ENCODE data around the gene PRICKLE2. TPM values are rescaled to one million over a fixed set of nuclear protein-coding genes. Genes with fewer than 3 reads are reported as not detected.

Gene PRICKLE2
- total RNA-seq, 1 donor from 2014 or later: 37.2 TPM

DNA sequence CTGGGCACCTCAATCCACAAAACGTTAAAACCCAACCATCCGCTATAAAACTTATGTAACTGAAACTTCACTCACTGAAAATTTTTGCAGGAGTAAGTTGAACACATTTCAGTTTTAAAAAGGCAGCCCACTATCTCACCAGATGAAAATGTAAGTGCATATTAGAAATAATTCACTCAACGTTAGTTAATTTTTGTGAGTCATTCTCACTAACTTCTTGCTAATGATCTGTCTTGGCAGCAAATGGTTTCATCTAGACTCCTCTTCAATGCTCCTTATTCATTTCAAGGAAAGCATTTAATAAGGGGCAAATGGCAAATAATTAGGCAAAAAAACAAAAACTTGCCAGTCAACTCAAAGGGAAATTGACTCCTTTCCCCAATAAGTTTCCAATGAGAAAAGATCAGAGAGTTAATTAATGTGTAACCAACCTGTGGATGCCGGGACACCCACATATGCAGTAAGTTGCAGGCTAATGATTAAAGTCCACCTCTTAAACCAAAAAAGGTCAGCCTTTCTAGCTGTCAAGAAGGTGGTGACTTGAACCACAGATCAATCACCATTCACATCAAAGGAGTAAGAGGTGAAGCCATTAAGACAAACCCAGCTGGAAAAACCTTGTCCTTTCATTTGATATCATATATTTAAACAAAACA is 22.9 kb upstream of the PRICKLE2 start:
- DNase-seq (no peak), ATAC-seq (no peak)
- peaks cover 4% of the 10 kb centered on the region for H3K4me1 ChIP-seq
- intact Hi-C loops (cut with DNase I): no loop called here
- no peaks in the 10 kb centered on the region for H3K27me3 ChIP-seq
- no peak overlapping the region for H3K27ac ChIP-seq
- no peak for TF ChIP-seq CTCF (IDR thresholded peaks at IDR 0.05)
- H3K36me3 ChIP-seq: no peaks in the 10 kb centered on the region
- no peaks in the 10 kb centered on the region for H3K9me3 ChIP-seq
- H3K4me3 ChIP-seq: no peak overlapping the region

GRCh38 chr3:64244011-64244942 is 19.0 kb upstream of the PRICKLE2 start:
- ATAC-seq (no peak), DNase-seq (no peak)
- H3K27me3 ChIP-seq: no peaks in the 10 kb centered on the region
- H3K4me1 ChIP-seq: peaks cover 11% of the 10 kb centered on the region
- intact Hi-C loops (cut with DNase I): no loop called here
- TF ChIP-seq CTCF (IDR thresholded peaks at IDR 0.05): no peak
- H3K9me3 ChIP-seq: no peaks in the 10 kb centered on the region
- no peaks in the 10 kb centered on the region for H3K36me3 ChIP-seq
- H3K4me3 ChIP-seq: no peak overlapping the region
- H3K27ac ChIP-seq: no peak overlapping the region

DNA sequence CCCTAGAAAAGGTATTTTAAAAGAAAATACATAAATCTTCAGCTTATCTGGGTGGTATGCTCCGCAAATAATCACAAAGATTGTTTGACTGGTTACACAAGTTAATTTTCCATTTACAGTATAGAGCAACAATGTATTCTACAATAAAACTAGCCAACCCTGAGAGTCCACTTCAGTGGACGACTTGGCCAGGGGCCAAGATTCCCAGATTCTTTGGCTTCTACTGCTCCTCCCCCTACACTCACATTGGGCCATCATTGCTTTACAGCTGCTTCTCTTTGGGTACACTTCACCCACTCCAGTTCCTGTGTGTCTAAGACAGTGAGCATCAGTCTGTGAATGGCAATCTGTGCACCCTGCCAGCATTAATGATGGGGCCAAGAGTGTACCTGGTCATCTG is 17.2 kb upstream of the PRICKLE2 start:
- Histone ChIP-seq H3K36me3 (no peaks in the 10 kb centered on the region), H3K4me1 (peaks cover 12% of the 10 kb centered on the region), H3K9me3 (no peaks in the 10 kb centered on the region), H3K27me3 (no peaks in the 10 kb centered on the region), H3K27ac (no peak overlapping the region), H3K4me3 (no peak overlapping the region)
- no peak for TF ChIP-seq CTCF (IDR thresholded peaks at IDR 0.05)
- DNase-seq (no peak), ATAC-seq (peak; percentile 59)
- intact Hi-C loops (cut with DNase I): no loop called here

- H3K27me3 ChIP-seq: no peaks in the 10 kb centered on the region
- H3K4me1 ChIP-seq: peaks cover 12% of the 10 kb centered on the region
- no peak overlapping the region for H3K27ac ChIP-seq
- no peak for TF ChIP-seq CTCF (IDR thresholded peaks at IDR 0.05)
- no peak overlapping the region for H3K4me3 ChIP-seq
- DNase-seq: no peak
- intact Hi-C loops (cut with DNase I): no loop called here
- no peaks in the 10 kb centered on the region for H3K36me3 ChIP-seq
- no peaks in the 10 kb centered on the region for H3K9me3 ChIP-seq
- ATAC-seq: no peak
Observed at GRCh38 chr3:64240959-64241358, 15.7 kb upstream of the PRICKLE2 start.

GRCh38 chr3:64240396-64240795 is 15.1 kb upstream of the PRICKLE2 start:
- DNase-seq (no peak), ATAC-seq (no peak)
- Histone ChIP-seq H3K4me3 (no peak overlapping the region), H3K4me1 (peaks cover 12% of the 10 kb centered on the region), H3K27me3 (no peaks in the 10 kb centered on the region), H3K9me3 (no peaks in the 10 kb centered on the region), H3K36me3 (no peaks in the 10 kb centered on the region), H3K27ac (no peak overlapping the region)
- intact Hi-C loops (cut with DNase I): no loop called here
- no peak for TF ChIP-seq CTCF (IDR thresholded peaks at IDR 0.05)
